ENCODE results near the gene CTXND1. TPM values are rescaled to one million over a fixed set of nuclear protein-coding genes. Genes with fewer than 3 reads are reported as not detected.
A peak's percentile ranks its signal among the peaks of the same experiment; 100 is the strongest.

Gene CTXND1
- total and polyA plus RNA-seq, 2 donors (not counting 1 experiment from before 2014, with no cell fraction given): under 0.01 to 0.01 TPM

DNA sequence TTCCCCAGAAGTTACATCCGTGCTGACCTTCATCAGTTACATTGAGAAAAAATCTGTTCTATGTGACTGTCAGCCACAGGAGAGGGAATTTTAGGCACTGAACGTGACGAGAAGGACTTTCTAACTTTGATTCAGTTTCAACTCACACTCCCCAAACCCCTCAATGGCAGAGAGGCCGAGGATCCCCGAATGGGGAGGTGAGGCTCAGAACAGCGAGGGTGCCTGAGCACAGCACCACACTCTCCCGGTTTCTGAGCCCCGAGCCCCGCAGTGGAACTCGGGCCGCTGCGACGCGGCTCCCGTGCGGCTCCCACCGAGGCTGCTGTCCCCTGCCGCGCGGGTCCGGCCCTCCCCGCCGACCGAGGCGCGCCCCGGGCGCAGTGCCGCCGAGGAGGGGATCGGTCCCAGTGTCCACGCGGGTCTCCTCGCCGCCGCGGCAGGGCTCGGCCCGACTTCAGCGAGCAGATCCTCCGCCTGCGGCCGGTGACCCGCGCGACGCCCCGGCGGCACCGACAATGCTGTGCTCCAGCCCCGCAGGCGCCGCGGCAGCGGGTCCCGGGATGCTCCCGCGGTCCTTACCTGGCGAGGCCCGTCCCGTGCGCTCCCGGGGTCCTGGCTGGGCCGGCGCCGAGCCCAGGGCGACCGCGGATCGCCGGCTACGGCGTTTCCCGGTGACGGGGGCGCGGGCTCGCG, 439 bp downstream of the CTXND1 start:
- Histone ChIP-seq H3K27me3 (ENCODE audit: control insufficient read depth, insufficient read depth, low read length) (peaks cover 30% of the 10 kb centered on the region), H4K20me1 (ENCODE audit: control insufficient read depth, extremely low read depth, insufficient read depth, low read length) (no peaks in the 10 kb centered on the region), H3K79me2 (ENCODE audit: control insufficient read depth, insufficient read depth, low read length) (no peaks in the 10 kb centered on the region), H3K9me3 (ENCODE audit: control insufficient read depth, insufficient read depth, low read depth, low read length) (no peaks in the 10 kb centered on the region), H3K27ac (ENCODE audit: insufficient read depth, low read length) (no peak overlapping the region), H2AFZ (ENCODE audit: low read length) (no peak overlapping the region), H3K9ac (ENCODE audit: insufficient read depth, low read length) (no peak overlapping the region), H3K36me3 (ENCODE audit: control insufficient read depth, insufficient read depth, low read length) (no peaks in the 10 kb centered on the region), H3K4me1 (ENCODE audit: control insufficient read depth, extremely low read depth, insufficient read depth, low read length) (no peaks in the 10 kb centered on the region), H3K4me2 (ENCODE audit: extremely low read depth, insufficient read depth, low read length) (peak overlapping the region; percentile 70), H3K4me3 (replicated peaks in 1 of 4; ENCODE audit: control extremely low read depth in 1 of 4, insufficient read depth in 1 of 4, low read depth in 3 of 4, low read length in 4 of 4) (peak overlapping the region in 2 of 4 experiments; percentile 0 to 5)
- peak; percentile 97 for TF ChIP-seq EZH2 (IDR thresholded peaks at IDR 0.05; ENCODE audit: low read length, missing control alignments)
- TF ChIP-seq, protein P1, sequence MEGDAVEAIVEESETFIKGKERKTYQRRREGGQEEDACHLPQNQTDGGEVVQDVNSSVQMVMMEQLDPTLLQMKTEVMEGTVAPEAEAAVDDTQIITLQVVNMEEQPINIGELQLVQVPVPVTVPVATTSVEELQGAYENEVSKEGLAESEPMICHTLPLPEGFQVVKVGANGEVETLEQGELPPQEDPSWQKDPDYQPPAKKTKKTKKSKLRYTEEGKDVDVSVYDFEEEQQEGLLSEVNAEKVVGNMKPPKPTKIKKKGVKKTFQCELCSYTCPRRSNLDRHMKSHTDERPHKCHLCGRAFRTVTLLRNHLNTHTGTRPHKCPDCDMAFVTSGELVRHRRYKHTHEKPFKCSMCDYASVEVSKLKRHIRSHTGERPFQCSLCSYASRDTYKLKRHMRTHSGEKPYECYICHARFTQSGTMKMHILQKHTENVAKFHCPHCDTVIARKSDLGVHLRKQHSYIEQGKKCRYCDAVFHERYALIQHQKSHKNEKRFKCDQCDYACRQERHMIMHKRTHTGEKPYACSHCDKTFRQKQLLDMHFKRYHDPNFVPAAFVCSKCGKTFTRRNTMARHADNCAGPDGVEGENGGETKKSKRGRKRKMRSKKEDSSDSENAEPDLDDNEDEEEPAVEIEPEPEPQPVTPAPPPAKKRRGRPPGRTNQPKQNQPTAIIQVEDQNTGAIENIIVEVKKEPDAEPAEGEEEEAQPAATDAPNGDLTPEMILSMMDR (conservative IDR thresholded peaks at IDR 0.05 in 1 of 2, IDR thresholded peaks at IDR 0.05 in 1 of 2; ENCODE audit: low read depth in 1 of 2, low read length in 2 of 2): no peak
- no peak for DNase-seq (ENCODE audit: low read depth in 2 of 2)

DNA sequence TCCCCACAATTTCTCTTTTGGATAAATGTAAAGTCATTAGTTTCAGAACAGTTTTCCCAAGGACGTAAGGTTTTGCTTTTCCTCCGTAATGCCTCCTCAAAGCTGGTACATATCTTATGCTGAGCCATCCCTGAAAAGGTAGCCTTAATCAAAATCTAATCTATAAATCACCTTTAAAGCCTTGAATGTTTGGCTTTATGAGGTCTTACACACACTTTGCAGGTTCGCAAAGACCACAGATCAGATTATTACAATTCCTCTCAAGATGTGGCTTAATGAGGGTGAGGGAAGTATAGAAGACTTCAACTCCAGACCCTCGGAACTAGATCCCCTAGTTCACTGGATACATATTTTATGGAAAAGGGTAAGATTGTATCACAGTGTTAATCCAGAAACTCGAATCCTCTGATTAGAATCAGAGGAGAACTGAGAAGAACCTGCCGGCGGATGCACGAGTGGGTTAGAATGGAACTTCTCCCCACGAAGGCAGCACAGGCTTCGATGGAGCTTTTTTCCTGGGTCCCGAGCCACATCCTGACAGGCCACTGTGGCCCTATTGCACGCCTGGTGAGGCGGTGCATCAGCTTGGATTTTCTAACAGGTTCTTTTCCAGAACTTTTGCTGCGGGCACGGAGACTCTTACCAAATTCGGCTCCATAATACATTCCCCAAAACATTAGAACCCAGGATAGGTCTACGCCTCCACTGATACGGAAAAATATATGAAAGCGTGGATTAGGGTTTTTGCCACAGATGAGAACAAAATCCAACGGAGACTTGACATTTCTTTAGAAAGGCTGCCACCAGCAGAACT, 1.2 kb downstream of the CTXND1 start:
- TF ChIP-seq EZH2 (IDR thresholded peaks at IDR 0.05; ENCODE audit: low read length, missing control alignments): no peak
- TF ChIP-seq, protein P1 (conservative IDR thresholded peaks at IDR 0.05 in 1 of 2, IDR thresholded peaks at IDR 0.05 in 1 of 2; ENCODE audit: low read depth in 1 of 2, low read length in 2 of 2): no peak
- Histone ChIP-seq H2AFZ (ENCODE audit: low read length) (no peak overlapping the region), H3K36me3 (ENCODE audit: control insufficient read depth, insufficient read depth, low read length) (no peaks in the 10 kb centered on the region), H4K20me1 (ENCODE audit: control insufficient read depth, extremely low read depth, insufficient read depth, low read length) (no peaks in the 10 kb centered on the region), H3K27ac (ENCODE audit: insufficient read depth, low read length) (no peak overlapping the region), H3K79me2 (ENCODE audit: control insufficient read depth, insufficient read depth, low read length) (no peaks in the 10 kb centered on the region), H3K4me2 (ENCODE audit: extremely low read depth, insufficient read depth, low read length) (no peak overlapping the region), H3K4me3 (replicated peaks in 1 of 4; ENCODE audit: control extremely low read depth in 1 of 4, insufficient read depth in 1 of 4, low read depth in 3 of 4, low read length in 4 of 4) (no peak overlapping the region), H3K4me1 (ENCODE audit: control insufficient read depth, extremely low read depth, insufficient read depth, low read length) (no peaks in the 10 kb centered on the region), H3K9me3 (ENCODE audit: control insufficient read depth, insufficient read depth, low read depth, low read length) (no peaks in the 10 kb centered on the region), H3K27me3 (ENCODE audit: control insufficient read depth, insufficient read depth, low read length) (peaks cover 33% of the 10 kb centered on the region), H3K9ac (ENCODE audit: insufficient read depth, low read length) (no peak overlapping the region)
- DNase-seq (ENCODE audit: low read depth in 2 of 2): no peak

DNA sequence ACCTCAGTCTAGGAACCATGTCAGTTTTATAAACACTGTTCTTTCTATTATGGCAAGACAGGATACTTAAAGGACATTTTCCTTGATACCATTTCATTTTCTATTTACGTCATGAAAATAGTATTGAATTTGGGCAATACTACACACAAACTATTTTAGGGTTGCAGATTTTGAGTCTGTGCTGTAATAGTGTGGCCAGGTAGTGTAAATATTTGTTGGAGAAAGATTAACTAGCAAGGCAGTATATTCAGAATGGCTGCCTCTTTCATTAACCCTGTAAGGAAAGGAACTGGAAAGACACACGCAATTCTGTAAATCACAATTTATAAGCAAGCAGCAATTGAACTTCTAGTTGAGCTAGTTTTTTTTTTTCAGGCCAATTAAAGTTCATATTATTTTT, 2.0 kb downstream of the CTXND1 start:
- no peak overlapping the region for H3K27ac ChIP-seq (ENCODE audit: insufficient read depth, low read length)
- no peak for TF ChIP-seq EZH2 (IDR thresholded peaks at IDR 0.05; ENCODE audit: low read length, missing control alignments)
- TF ChIP-seq, protein P1 (conservative IDR thresholded peaks at IDR 0.05 in 1 of 2, IDR thresholded peaks at IDR 0.05 in 1 of 2; ENCODE audit: low read depth in 1 of 2, low read length in 2 of 2): no peak
- peaks cover 35% of the 10 kb centered on the region for H3K27me3 ChIP-seq (ENCODE audit: control insufficient read depth, insufficient read depth, low read length)
- no peak overlapping the region for H3K9ac ChIP-seq (ENCODE audit: insufficient read depth, low read length)
- no peaks in the 10 kb centered on the region for H3K79me2 ChIP-seq (ENCODE audit: control insufficient read depth, insufficient read depth, low read length)
- H3K4me3 ChIP-seq (replicated peaks in 1 of 4; ENCODE audit: control extremely low read depth in 1 of 4, insufficient read depth in 1 of 4, low read depth in 3 of 4, low read length in 4 of 4): no peak overlapping the region
- H3K4me1 ChIP-seq (ENCODE audit: control insufficient read depth, extremely low read depth, insufficient read depth, low read length): no peaks in the 10 kb centered on the region
- no peaks in the 10 kb centered on the region for H3K9me3 ChIP-seq (ENCODE audit: control insufficient read depth, insufficient read depth, low read depth, low read length)
- no peaks in the 10 kb centered on the region for H4K20me1 ChIP-seq (ENCODE audit: control insufficient read depth, extremely low read depth, insufficient read depth, low read length)
- H2AFZ ChIP-seq (ENCODE audit: low read length): no peak overlapping the region
- H3K36me3 ChIP-seq (ENCODE audit: control insufficient read depth, insufficient read depth, low read length): no peaks in the 10 kb centered on the region
- DNase-seq (ENCODE audit: low read depth in 2 of 2): no peak
- H3K4me2 ChIP-seq (ENCODE audit: extremely low read depth, insufficient read depth, low read length): no peak overlapping the region

All from fibroblast of lung (primary cell).